Endothelial cell of umbilical vein (primary cell): ENCODE results near the gene PTPN5. TPM values are rescaled to one million over a fixed set of nuclear protein-coding genes. Genes with fewer than 3 reads are reported as not detected.

Source experiments
- BruUV-seq: library from RNA; stranded (reverse); fragments of 400-500 nt; replicated peaks from 2 replicates; lab custom pipeline; 2021; lab: Mats Ljungman, UMichigan
- CTCF ChIA-PET: fragments of 300-600, 350-600 bp; sonication (Branson Sonifier 250); formaldehyde crosslinking; loops from one replicate; lab custom pipeline; 2021; ENCODE audit warnings: antibody characterized with exemption, inconsistent platforms; lab: Charles Lee
- POLR2A ChIA-PET: fragments of 300-600, 350-600 bp; sonication (Branson Sonifier 250); formaldehyde crosslinking; loops from one replicate; lab custom pipeline; 2021; ENCODE audit warnings: antibody characterized with exemption, inconsistent platforms; lab: Charles Lee
- DNase-seq: peaks from one replicate; pipeline ENCODE4 v3.0.0-alpha.2; 2011; ENCODE audit warnings: low read depth, low spot score
- FAIRE-seq: peaks from 2 replicates; lab custom pipeline; 2011; peaks lifted over from hg19 to GRCh38; lab: Jason Lieb, UNC
- H2AFZ ChIP-seq: 2 replicates; pipeline ENCODE4 v1.6.0; 2012; ENCODE audit warnings: low read depth, low read length, control low read depth, inconsistent platforms
- H3K27ac ChIP-seq: 2 replicates; pipeline ENCODE4 v1.5.1; 2011; ENCODE audit warnings: low read depth, mild to moderate bottlenecking, control low read depth, low read length, moderate library complexity; ENCODE audit not compliant: insufficient read depth
- H3K27me3 ChIP-seq, 2 experiments: 2 replicates each; pipeline versions ENCODE4 v1.6.0 to v1.6.1; 2011; ENCODE audit warnings: low read length in 2 of 2, mixed read lengths in 1 of 2; ENCODE audit not compliant: control insufficient read depth in 2 of 2, insufficient read depth in 2 of 2
- H3K36me3 ChIP-seq, 2 experiments: 2 replicates in 1 of 2; 3 replicates in 1 of 2; pipeline ENCODE4 v1.5.1; 2011; ENCODE audit warnings: low read length in 2 of 2, mild to moderate bottlenecking in 1 of 2, moderate library complexity in 1 of 2; ENCODE audit not compliant: control insufficient read depth in 2 of 2, insufficient read depth in 2 of 2; ENCODE audit errors: extremely low read depth in 1 of 2
- H3K4me1 ChIP-seq: 3 replicates; pipeline ENCODE4 v1.5.1; 2011; ENCODE audit warnings: mild to moderate bottlenecking, low read length; ENCODE audit not compliant: control insufficient read depth, insufficient read depth; ENCODE audit errors: extremely low read depth
- H3K4me2 ChIP-seq: 2 replicates; pipeline ENCODE4 v1.6.1; 2011; ENCODE audit warnings: low read length, control low read depth, mixed read lengths; ENCODE audit not compliant: insufficient read depth
- H3K4me3 ChIP-seq, 3 experiments: fragments of 200-600 bp in 1 of 3; sonication (generic), shearing (Covaris generic) in 1 of 3; replicated peaks in 1 of 3; 2 replicates each; pipeline ENCODE4 v1.5.1; 2011 to 2016; ENCODE audit warnings: control low read depth in 3 of 3, low read length in 3 of 3, mild to moderate bottlenecking in 2 of 3, inconsistent platforms in 1 of 3, low read depth in 1 of 3, moderate library complexity in 1 of 3; ENCODE audit not compliant: insufficient read depth in 1 of 3
- H3K79me2 ChIP-seq: 2 replicates; pipeline ENCODE4 v1.6.0; 2012; ENCODE audit warnings: low read length, inconsistent platforms; ENCODE audit not compliant: control insufficient read depth, insufficient read depth
- H3K9ac ChIP-seq: replicated peaks from 2 replicates; pipeline ENCODE3; 2011; ENCODE audit warnings: low read length, control low read depth; ENCODE audit not compliant: insufficient read depth; ENCODE audit errors: extremely low read depth
- H3K9me1 ChIP-seq: replicated peaks from 3 replicates; pipeline ENCODE4 v1.6.0; 2011; ENCODE audit warnings: mild to moderate bottlenecking, low read length; ENCODE audit not compliant: control insufficient read depth, insufficient read depth; ENCODE audit errors: extremely low read depth
- H3K9me3 ChIP-seq: replicated peaks from 2 replicates; pipeline ENCODE4 v1.5.1; 2012; ENCODE audit warnings: low read length, inconsistent platforms; ENCODE audit not compliant: control insufficient read depth, insufficient read depth
- H4K20me1 ChIP-seq: replicated peaks from 2 replicates; pipeline ENCODE3; 2011; ENCODE audit warnings: mild to moderate bottlenecking, low read length; ENCODE audit not compliant: control insufficient read depth, insufficient read depth; ENCODE audit errors: extremely low read depth
- JUN ChIP-seq: IDR thresholded peaks from 2 replicates; pipeline ENCODE4 v1.6.1; 2011; ENCODE audit warnings: borderline replicate concordance, low read depth; ENCODE audit not compliant: insufficient read length, insufficient read depth
- POLR2A ChIP-seq: IDR thresholded peaks from 2 replicates; pipeline ENCODE4 v1.6.1; 2012; ENCODE audit warnings: low read depth, mild to moderate bottlenecking, control low read depth, low read length
- dilution Hi-C: fragments of 300-500 bp; cut with MboI; formaldehyde crosslinking; loops from one replicate; pipeline ENCODE4 v1.15.0; 2019; ENCODE audit warnings: low sequenced_read_pairs; ENCODE audit not compliant: extremely low pct_ligation_motif_present
- intact Hi-C: fragments of 100-400 bp; cut with micrococcal nuclease; formaldehyde crosslinking; loops from one replicate; pipeline ENCODE4 v1.10.0; 2022
- polyA plus RNA-seq, 4 experiments: library from polyadenylated mRNA; depleted of rRNA in 3 of 4; stranded (reverse) in 3 of 4; unstranded in 1 of 4; fragments of >200 nt; gene quantifications; 2 replicates each; pipeline versions ENCODE4 v1.2.1 to v1.2.3, GENCODE V29; 2011 to 2012; ENCODE audit warnings: missing spikeins in 1 of 4
- total RNA-seq: library from RNA; stranded (reverse); gene quantifications from 2 replicates; pipeline ENCODE4 v1.2.3, GENCODE V29; 2021

PTPN5 gene
- total and polyA plus RNA-seq, 2 donors (not counting 3 experiments of a cell fraction or from before 2014, with no cell fraction given) = not detected

DNA sequence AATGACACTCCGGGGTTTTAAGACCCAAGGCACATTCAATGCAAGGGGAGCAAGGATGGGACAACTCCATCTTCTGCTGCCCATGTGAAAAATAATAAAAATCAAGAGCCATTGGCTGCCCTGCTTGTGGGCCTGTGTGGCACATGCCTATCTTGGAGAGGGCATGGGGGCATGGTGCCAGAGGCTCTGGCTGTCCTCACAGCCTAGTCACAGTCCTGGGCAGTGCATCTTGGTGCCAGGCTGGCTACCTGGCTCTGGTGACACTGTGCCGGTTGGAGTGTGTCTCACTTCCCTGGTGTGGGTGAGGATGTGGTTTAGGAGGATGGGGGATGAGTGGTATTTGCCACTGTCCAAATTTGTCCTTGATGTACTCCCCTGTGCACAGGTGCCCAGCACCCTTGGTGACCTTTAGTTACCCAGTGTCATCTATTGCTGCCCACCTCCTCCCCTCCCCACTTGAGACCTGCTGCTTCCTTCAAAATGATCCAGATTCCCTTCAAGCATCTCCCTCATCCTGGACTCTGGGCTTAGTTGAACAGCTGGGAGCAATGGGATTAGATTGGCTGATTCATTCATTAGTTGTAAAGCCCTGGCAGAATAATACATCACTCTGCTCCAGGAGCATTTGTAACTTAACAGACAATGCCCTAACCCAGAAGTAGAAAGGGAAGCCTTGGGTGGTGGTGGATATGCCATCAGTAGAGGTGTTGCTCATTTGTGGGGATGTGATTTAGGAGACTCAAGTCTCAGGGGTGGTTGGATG, 88.4 kb downstream of the PTPN5 start:
- POLR2A ChIA-PET = no interaction called here
- Histone ChIP-seq H3K4me1 (peaks cover 12% of the 10 kb centered on the region), H3K79me2 (no peaks in the 10 kb centered on the region), H3K27ac (no peak overlapping the region), H3K9ac (no peak overlapping the region), H3K4me2 (no peak overlapping the region), H3K36me3 (peaks cover 0 to 2% of the 10 kb centered on the region in 2 experiments), H4K20me1 (no peaks in the 10 kb centered on the region), H3K27me3 (peaks cover 16 to 21% of the 10 kb centered on the region in 2 experiments), H3K4me3 (no peak overlapping the region), H2AFZ (no peak overlapping the region), H3K9me1 (no peaks in the 10 kb centered on the region), H3K9me3 (no peaks in the 10 kb centered on the region)
- intact Hi-C loops (no loop called here), dilution Hi-C loops (no loop called here)
- no TSS peak for BruUV-seq
- DNase-seq = no peak
- CTCF ChIA-PET = interaction anchor here (3.5 kb wide), 1 partner anchor 18 kb away, joined by 20 read pairs; no protein-coding TSS in a partner anchor
- no peak for FAIRE-seq
- TF ChIP-seq JUN = no peak

- no peak for TF ChIP-seq POLR2A
- H3K9ac ChIP-seq = no peak overlapping the region
- dilution Hi-C loops = no loop called here
- no peaks in the 10 kb centered on the region for H3K9me3 ChIP-seq
- FAIRE-seq (no peak), DNase-seq (no peak)
- H3K4me3 ChIP-seq = no peak overlapping the region
- CTCF ChIA-PET = interaction anchor here (1.0 kb wide), 1 partner anchor 20 kb away, joined by 4 read pairs; no protein-coding TSS in a partner anchor
- POLR2A ChIA-PET = no interaction called here
- no peak overlapping the region for H3K27ac ChIP-seq
- peaks cover 5 to 10% of the 10 kb centered on the region in 2 experiments for H3K27me3 ChIP-seq
- no peaks in the 10 kb centered on the region for H4K20me1 ChIP-seq
- H3K4me2 ChIP-seq = no peak overlapping the region
- no peaks in the 10 kb centered on the region for H3K79me2 ChIP-seq
- H3K4me1 ChIP-seq = peaks cover 17% of the 10 kb centered on the region
- intact Hi-C loops = no loop called here
- no TSS peak for BruUV-seq
- H3K36me3 ChIP-seq = peaks cover 0 to 2% of the 10 kb centered on the region in 2 experiments
- H2AFZ ChIP-seq = no peak overlapping the region
- no peaks in the 10 kb centered on the region for H3K9me1 ChIP-seq
Observed at GRCh38 chr11:18701614-18702216, 89.9 kb downstream of the PTPN5 start.
